Measurements from ENCODE around the gene ESCO1.
"Not testable (repeated sequence)": the region's sequence is repeated elsewhere in the genome, so short reads cannot be mapped to it uniquely, and the experiment has no call there.

ESCO1 gene

GRCh38 chr18:21600526-21601410 lies at the start of gene ESCO1:
TSS of gene ESCO1 (minus strand) at chr18:21600704. CDS start at chr18:21574843, 25,861 bp downstream.
- DNase-seq: peak; percentile 97

GRCh38 chr18:21640375-21640774 lies 39.9 kb upstream of the ESCO1 start:
- DNase-seq: not testable (repeated sequence)

- DNase-seq: no peak
These were observed 38.3 kb upstream of the ESCO1 start for GRCh38 chr18:21638822-21639221.

GRCh38 chr18:21636769-21637168 lies 36.3 kb upstream of the ESCO1 start:
- DNase-seq: no peak

- no peak for DNase-seq
These were observed 34.2 kb upstream of the ESCO1 start for GRCh38 chr18:21634588-21635199.

- DNase-seq: no peak
These were observed 31.9 kb upstream of the ESCO1 start for GRCh38 chr18:21632393-21632792.

- no peak for DNase-seq
These were observed 28.8 kb upstream of the ESCO1 start for GRCh38 chr18:21629089-21629832.

GRCh38 chr18:21621640-21622039 lies 21.1 kb upstream of the ESCO1 start:
- not testable (repeated sequence) for DNase-seq

- peak; percentile 94 for DNase-seq
These were observed 11.9 kb upstream of the ESCO1 start, which contains the start of gene SNRPD1 for GRCh38 chr18:21612125-21613039. TSS of gene SNRPD1 (plus strand) at chr18:21612314. CDS start at chr18:21612430, 116 bp downstream.

GRCh38 chr18:21611401-21612124 lies 11.1 kb upstream of the ESCO1 start:
- not testable (repeated sequence) for DNase-seq

GRCh38 chr18:21605213-21605612 lies 4.7 kb upstream of the ESCO1 start:
- no peak for DNase-seq

GRCh38 chr18:21604671-21605070 lies 4.2 kb upstream of the ESCO1 start:
- DNase-seq: no peak

GRCh38 chr18:21602299-21602587 lies 1.7 kb upstream of the ESCO1 start:
- no peak for DNase-seq

- no peak for DNase-seq
These were observed 649 bp downstream of the ESCO1 start for GRCh38 chr18:21599585-21600525.

- DNase-seq: no peak
These were observed 1.5 kb downstream of the ESCO1 start for GRCh38 chr18:21598726-21599584.

- DNase-seq: no peak
These were observed 2.9 kb downstream of the ESCO1 start for GRCh38 chr18:21597620-21598019.

GRCh38 chr18:21593540-21594257 lies 6.8 kb downstream of the ESCO1 start:
- DNase-seq: no peak

- DNase-seq: not testable (repeated sequence)
These were observed 8.1 kb downstream of the ESCO1 start for GRCh38 chr18:21592361-21592760.

GRCh38 chr18:21584391-21584790 lies 16.1 kb downstream of the ESCO1 start:
- no peak for DNase-seq
